ENCODE data around the gene AOPEP.

The AOPEP gene

DNA sequence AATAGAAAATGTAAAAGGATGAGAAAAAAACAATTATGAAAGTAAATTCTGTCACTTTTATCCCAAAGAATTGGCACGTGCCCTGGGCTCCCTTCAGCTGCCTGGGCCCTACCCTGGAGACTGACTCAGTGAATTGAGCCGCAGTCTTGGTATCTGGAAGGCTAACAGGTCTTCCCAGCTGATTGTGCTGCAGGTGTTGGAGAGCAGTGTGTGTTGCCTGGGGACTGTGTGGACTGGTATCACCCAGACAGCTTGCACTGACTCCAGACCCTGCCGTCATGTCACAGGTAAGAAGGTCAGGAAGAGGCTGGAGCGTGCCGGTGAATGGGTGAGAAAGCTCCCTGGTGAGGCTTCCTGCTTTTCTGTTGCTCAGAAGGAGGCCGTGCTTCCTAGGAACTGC, 83.3 kb downstream of the AOPEP start:
- H3K27me3 ChIP-seq (replicated peaks; ENCODE audit: control insufficient read depth, insufficient read depth, low read length), result no peaks in the 10 kb centered on the region
- H3K4me3 ChIP-seq (replicated peaks; ENCODE audit: low read depth, low read length), result no peak overlapping the region
- no peak for DNase-seq (ENCODE audit: extremely low read depth, insufficient read length)
- H3K36me3 ChIP-seq (ENCODE audit: control insufficient read depth, insufficient read depth, low read length), result peaks cover 3% of the 10 kb centered on the region; the same call in 1 of the 2 replicates
- TF ChIP-seq, protein P1, sequence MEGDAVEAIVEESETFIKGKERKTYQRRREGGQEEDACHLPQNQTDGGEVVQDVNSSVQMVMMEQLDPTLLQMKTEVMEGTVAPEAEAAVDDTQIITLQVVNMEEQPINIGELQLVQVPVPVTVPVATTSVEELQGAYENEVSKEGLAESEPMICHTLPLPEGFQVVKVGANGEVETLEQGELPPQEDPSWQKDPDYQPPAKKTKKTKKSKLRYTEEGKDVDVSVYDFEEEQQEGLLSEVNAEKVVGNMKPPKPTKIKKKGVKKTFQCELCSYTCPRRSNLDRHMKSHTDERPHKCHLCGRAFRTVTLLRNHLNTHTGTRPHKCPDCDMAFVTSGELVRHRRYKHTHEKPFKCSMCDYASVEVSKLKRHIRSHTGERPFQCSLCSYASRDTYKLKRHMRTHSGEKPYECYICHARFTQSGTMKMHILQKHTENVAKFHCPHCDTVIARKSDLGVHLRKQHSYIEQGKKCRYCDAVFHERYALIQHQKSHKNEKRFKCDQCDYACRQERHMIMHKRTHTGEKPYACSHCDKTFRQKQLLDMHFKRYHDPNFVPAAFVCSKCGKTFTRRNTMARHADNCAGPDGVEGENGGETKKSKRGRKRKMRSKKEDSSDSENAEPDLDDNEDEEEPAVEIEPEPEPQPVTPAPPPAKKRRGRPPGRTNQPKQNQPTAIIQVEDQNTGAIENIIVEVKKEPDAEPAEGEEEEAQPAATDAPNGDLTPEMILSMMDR (IDR thresholded peaks at IDR 0.05; ENCODE audit: insufficient read depth, low read length, poor library complexity, severe bottlenecking), result no peak

DNA sequence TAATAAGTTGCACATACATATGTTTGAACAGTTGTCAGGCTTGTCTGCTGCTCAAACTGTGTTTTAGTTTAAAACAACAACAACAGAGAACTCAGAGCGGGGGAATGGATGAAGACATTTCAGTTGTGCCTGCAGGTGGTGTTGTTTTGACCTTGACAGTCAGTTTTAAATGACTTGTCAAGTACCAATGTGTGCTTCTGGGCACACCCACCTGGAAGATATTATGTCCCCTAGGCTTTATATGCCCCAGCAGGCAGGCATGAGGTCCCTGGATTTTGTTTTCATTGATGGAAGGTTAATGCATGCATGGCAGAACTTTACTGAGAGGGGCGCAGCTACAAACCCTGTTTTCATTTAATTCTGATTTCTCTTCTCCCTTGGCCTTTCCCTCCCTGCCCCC, 84.6 kb downstream of the AOPEP start:
- TF ChIP-seq, protein P1 (IDR thresholded peaks at IDR 0.05; ENCODE audit: insufficient read depth, low read length, poor library complexity, severe bottlenecking), result no peak
- DNase-seq (ENCODE audit: extremely low read depth, insufficient read length), result no peak
- H3K36me3 ChIP-seq (ENCODE audit: control insufficient read depth, insufficient read depth, low read length), result peaks cover 3% of the 10 kb centered on the region; the same call in 1 of the 2 replicates
- no peaks in the 10 kb centered on the region for H3K27me3 ChIP-seq (replicated peaks; ENCODE audit: control insufficient read depth, insufficient read depth, low read length)
- H3K4me3 ChIP-seq (replicated peaks; ENCODE audit: low read depth, low read length), result no peak overlapping the region

DNA sequence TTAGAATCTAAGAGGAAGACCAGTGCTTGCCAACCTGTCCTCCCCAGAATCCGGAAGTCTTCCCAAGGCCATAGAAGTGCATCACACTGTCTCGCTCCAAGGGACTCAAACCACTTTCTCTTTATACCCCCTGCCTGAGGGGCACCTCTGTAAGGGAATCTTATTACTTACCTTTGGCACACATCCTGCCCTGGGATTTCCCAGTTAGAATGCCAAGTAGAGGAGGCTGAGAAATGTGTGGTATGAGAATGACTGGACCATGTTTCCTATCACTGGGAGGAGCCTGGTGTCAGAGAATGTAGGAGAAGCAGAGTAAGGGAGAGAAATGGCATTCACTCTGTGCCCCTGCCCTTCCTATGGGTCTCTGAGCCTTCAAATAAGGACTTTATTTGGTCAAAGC, 85.8 kb downstream of the AOPEP start:
- TF ChIP-seq, protein P1 (IDR thresholded peaks at IDR 0.05; ENCODE audit: insufficient read depth, low read length, poor library complexity, severe bottlenecking), result no peak
- H3K36me3 ChIP-seq (ENCODE audit: control insufficient read depth, insufficient read depth, low read length), result peaks cover 3% of the 10 kb centered on the region; the same call in 1 of the 2 replicates
- H3K4me3 ChIP-seq (replicated peaks; ENCODE audit: low read depth, low read length), result no peak overlapping the region
- DNase-seq (ENCODE audit: extremely low read depth, insufficient read length), result no peak
- H3K27me3 ChIP-seq (replicated peaks; ENCODE audit: control insufficient read depth, insufficient read depth, low read length), result no peaks in the 10 kb centered on the region

DNA sequence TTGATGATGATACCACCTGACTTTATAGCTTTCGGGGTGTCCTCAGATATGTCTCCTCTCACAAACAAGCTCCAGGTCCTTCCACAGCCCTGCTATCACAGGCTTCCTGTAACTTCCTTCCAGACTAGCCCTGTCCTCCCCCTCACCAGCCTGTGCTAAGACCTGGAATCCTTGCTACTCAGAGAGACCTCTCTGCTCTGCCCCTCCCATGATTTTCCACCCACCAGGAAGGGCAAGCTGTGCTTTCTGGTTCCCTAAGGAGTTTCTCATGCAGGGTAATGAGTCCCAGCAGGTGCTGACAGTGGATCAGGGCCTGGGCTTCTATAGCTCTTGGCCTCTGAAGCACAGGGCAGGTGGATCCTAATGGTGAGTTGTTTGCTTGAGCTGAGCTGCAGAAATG, 86.9 kb downstream of the AOPEP start:
- no peaks in the 10 kb centered on the region for H3K27me3 ChIP-seq (replicated peaks; ENCODE audit: control insufficient read depth, insufficient read depth, low read length)
- H3K36me3 ChIP-seq (ENCODE audit: control insufficient read depth, insufficient read depth, low read length), result peaks cover 3% of the 10 kb centered on the region; the same call in 1 of the 2 replicates
- DNase-seq (ENCODE audit: extremely low read depth, insufficient read length), result no peak
- TF ChIP-seq, protein P1 (IDR thresholded peaks at IDR 0.05; ENCODE audit: insufficient read depth, low read length, poor library complexity, severe bottlenecking), result no peak
- H3K4me3 ChIP-seq (replicated peaks; ENCODE audit: low read depth, low read length), result no peak overlapping the region

DNA sequence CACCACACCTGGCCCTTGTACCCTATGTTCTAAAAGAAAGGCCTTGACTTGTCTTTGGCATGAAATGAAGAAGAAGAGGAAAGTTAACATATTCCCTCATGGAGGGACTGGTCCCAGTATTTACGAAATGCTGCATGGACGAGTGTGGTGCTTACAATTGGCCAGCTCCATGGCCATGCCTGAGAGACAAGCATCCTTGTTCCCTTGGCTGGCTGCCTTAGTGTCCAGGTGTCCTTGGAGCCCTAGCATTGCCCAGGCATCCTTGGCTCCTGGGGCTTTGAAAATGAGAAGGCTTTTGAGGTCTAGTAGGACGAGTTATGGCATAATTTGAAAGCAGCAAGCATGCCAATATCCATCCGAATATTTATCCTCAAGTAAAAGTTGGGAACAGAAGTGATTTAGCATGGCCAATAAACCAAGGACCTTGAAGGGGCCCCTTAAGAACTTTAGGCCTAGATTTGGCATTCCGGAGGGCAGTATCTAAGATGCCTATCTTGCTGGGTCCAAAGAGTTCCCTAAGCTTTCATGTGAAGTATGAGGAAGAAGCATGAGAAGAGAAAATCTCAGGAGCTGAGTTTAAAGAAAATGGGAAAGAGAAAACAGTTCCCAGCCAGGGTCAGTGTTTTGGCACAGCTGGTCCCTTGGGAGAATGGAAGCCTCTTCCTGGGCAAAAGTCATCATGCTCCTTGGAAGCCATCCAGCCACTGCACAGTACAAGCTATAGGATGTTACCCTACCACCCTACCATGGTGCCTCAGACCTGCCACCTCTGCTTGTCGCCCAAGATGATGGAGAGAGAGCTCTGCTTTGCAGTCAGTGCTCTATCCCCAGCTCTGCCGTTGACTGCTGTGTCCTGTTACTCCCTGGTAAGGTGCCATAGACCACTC, 91.0 kb downstream of the AOPEP start:
- Histone ChIP-seq H3K27me3 (replicated peaks; ENCODE audit: control insufficient read depth, insufficient read depth, low read length) (no peaks in the 10 kb centered on the region), H3K4me3 (replicated peaks; ENCODE audit: low read depth, low read length) (no peak overlapping the region), H3K36me3 (ENCODE audit: control insufficient read depth, insufficient read depth, low read length) (no peaks in the 10 kb centered on the region)
- TF ChIP-seq, protein P1 (IDR thresholded peaks at IDR 0.05; ENCODE audit: insufficient read depth, low read length, poor library complexity, severe bottlenecking), result no peak
- no peak for DNase-seq (ENCODE audit: extremely low read depth, insufficient read length)

Measured in GM06990 (cell line).